ENCODE data around the gene LEMD2.

The LEMD2 gene

DNA sequence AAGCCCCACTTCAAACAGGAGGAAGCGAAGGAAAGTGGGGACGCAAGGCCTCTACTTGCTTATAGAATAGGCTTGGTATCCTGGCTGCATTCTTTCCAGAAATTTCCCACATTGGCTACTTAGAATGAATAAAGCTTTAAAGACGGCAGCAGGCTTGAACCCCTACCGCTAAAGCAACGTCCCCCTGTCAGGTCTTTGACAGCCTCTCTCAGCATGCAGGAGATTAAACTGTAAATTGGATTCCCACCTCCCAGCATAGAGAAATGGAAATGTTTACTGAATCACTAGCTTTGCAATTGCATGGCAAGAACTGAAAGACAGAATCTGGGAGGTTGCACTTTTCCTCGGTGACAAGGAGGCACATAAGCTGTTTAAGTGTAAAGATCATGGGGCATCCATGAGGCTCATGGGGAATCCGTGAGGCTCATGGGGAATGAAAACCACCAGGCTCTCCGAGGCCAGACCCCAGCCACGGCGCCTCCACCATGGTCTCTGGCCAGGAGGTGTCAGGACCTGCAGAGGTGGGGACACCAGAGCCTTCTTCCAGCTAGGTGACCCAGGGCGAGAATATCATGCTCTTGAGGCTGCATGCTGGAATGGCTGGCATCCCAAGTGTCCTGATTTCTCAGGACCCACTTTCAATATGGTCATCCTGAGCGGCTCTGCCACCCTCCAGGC is 10.3 kb downstream of the LEMD2 start:
- Mint-ChIP-seq H3K4me3 (no peak overlapping the region), H3K4me1 (ENCODE audit: low read depth) (no peaks in the 10 kb centered on the region), H3K9me3 (no peaks in the 10 kb centered on the region), H3K36me3 (ENCODE audit: low read depth) (peaks cover 100% of the 10 kb centered on the region), H3K27ac (no peak overlapping the region), H3K27me3 (no peaks in the 10 kb centered on the region)
- intact Hi-C loops (cut with micrococcal nuclease), result no loop called here

DNA sequence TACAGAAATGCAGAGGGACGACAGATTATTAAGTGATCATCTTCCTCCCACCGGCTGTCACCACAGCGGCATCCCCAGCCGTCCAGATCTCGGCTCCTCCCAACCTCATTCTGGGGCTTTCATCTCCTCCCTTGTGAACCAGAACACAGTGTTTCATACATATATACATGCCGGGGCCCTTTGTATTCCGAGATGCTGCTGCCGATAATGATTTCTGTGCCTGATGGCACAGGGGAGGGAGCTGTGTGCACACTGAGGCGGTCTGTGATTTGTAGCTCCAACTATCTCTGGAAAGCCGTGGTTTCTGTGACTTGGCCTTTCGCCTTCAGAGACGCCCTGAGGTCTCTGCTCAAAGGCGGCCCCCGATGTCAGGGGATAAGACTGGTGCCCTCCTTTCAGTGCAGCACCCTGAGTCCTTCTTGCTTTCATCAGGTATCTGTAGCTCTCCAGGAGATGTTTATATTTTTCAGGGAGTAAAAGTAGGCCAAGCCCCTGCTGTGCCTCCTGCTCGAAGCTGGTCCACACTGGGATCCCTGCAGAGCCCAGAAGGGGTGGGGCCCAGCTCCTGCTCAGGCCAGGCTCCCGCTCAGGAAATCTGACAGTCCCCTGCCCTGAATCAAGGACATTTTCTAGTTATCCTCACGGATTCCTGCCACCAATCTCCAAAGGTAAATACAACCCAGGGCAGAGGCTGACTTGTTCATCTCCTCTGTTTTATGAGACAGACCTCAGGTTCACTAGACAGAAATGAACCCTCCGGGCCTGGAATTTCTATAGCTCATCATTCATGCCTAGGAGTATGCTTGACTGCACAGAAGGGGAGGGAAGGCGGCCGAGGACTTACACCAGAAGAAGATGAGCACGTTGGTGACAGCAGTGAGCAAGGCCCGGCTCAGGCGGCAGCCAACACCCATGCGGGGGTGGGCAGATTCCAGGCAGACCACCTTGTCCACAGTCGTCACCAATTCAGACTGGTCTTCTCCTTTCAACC is 11.2 kb downstream of the LEMD2 start:
- H3K4me1 Mint-ChIP-seq (ENCODE audit: low read depth), result no peaks in the 10 kb centered on the region
- no peak overlapping the region for H3K27ac Mint-ChIP-seq
- H3K27me3 Mint-ChIP-seq, result no peaks in the 10 kb centered on the region
- H3K9me3 Mint-ChIP-seq, result no peaks in the 10 kb centered on the region
- peaks cover 100% of the 10 kb centered on the region for H3K36me3 Mint-ChIP-seq (ENCODE audit: low read depth)
- H3K4me3 Mint-ChIP-seq, result no peak overlapping the region
- intact Hi-C loops (cut with micrococcal nuclease), result no loop called here

DNA sequence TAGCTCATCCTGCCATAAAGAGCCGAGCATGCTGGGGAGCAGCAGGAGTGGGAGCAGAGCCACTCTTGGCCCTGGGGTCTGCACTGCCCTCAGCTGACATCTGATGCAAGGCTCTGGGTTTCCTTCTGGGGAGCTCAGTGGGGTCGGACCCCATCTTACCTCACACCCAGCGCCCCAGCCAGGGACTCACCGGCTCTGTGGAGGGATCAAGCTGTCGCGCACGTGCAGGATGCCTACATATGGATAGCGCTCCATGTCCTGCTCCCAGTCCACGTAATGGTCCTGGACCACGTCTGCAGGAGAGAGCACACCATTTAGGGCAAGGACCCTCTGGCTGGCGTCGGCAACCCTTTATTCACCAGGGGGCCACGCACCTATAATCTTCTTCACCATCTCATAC is 12.2 kb downstream of the LEMD2 start:
- H3K27ac Mint-ChIP-seq, result no peak overlapping the region
- no peaks in the 10 kb centered on the region for H3K9me3 Mint-ChIP-seq
- no peaks in the 10 kb centered on the region for H3K27me3 Mint-ChIP-seq
- peaks cover 7% of the 10 kb centered on the region for H3K4me1 Mint-ChIP-seq (ENCODE audit: low read depth)
- peaks cover 100% of the 10 kb centered on the region for H3K36me3 Mint-ChIP-seq (ENCODE audit: low read depth)
- intact Hi-C loops (cut with micrococcal nuclease), result no loop called here
- no peak overlapping the region for H3K4me3 Mint-ChIP-seq

DNA sequence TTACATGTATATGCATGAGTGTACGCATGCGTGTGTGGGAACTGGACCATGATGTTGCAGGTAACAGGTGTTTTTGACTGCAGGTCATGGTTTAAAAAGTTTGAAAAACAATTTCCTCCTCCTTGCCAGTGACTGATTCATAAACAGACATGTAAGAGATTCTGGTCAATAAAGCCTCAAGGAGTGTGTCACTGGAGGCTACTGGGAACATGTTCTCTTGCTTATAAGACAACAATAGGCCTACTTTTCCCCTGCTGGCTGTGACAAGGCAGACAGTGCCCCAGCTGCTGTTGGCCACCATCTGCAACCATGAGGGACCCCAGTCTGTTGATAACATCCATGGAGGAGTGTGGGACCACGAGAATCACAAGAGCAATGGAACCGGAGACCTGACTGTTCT is 12.7 kb downstream of the LEMD2 start:
- no peaks in the 10 kb centered on the region for H3K27me3 Mint-ChIP-seq
- H3K36me3 Mint-ChIP-seq (ENCODE audit: low read depth), result peaks cover 96% of the 10 kb centered on the region
- no peak overlapping the region for H3K27ac Mint-ChIP-seq
- H3K4me1 Mint-ChIP-seq (ENCODE audit: low read depth), result peaks cover 13% of the 10 kb centered on the region
- intact Hi-C loops (cut with micrococcal nuclease), result no loop called here
- no peak overlapping the region for H3K4me3 Mint-ChIP-seq
- no peaks in the 10 kb centered on the region for H3K9me3 Mint-ChIP-seq

DNA sequence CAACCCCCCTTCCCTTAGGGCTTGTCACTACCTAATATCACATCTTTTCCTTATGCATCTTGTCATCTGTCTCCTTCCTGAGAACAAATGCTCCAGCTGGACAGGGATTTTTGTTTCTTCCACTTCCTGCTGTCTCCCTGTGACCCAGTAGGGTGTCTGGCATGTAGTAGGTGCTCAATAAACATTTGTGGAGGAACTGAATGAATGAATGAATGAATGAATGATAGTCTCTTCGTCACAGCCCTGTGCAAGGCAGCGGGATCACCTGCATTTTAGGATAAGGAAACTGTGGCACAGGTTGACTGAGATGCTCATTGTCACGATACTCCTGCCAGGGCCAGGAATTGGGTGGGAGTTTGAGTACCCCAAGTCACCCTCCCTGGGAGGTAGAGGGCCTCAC is 14.2 kb downstream of the LEMD2 start:
- intact Hi-C loops (cut with micrococcal nuclease), result no loop called here
- Mint-ChIP-seq H3K4me1 (ENCODE audit: low read depth) (peaks cover 14% of the 10 kb centered on the region), H3K9me3 (no peaks in the 10 kb centered on the region), H3K27me3 (peaks cover 12% of the 10 kb centered on the region), H3K4me3 (no peak overlapping the region), H3K27ac (no peak overlapping the region), H3K36me3 (ENCODE audit: low read depth) (peaks cover 82% of the 10 kb centered on the region)

DNA sequence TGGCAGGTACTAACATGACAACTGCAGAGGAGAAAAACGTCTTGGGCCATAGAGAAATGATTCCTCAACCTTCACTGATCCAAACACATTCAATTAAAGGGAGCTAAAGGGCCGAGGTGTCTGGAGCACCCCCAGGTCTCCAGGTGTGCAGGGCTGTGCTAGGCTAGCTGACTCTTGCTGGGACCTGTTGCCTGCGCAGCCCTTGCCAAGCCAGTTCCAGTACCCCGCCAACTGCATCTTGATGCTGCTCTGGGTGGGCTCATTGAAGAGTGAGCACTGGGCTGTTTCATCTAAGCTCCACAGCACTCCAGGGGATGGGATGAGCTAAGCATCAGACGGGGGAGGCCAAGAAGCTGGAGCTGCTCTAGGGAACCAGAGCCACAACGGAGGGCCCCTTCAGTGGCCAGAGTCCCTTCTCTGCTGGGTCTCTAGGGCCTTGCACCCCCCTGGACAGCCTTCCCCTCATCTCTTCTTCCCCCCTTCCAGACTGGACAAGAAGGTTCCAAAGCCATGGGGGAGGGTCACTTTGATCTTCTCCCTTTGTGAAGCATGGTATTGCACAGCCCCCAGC is 15.9 kb downstream of the LEMD2 start:
- H3K27me3 Mint-ChIP-seq, result peaks cover 17% of the 10 kb centered on the region
- H3K27ac Mint-ChIP-seq, result no peak overlapping the region
- intact Hi-C loops (cut with micrococcal nuclease), result no loop called here

DNA sequence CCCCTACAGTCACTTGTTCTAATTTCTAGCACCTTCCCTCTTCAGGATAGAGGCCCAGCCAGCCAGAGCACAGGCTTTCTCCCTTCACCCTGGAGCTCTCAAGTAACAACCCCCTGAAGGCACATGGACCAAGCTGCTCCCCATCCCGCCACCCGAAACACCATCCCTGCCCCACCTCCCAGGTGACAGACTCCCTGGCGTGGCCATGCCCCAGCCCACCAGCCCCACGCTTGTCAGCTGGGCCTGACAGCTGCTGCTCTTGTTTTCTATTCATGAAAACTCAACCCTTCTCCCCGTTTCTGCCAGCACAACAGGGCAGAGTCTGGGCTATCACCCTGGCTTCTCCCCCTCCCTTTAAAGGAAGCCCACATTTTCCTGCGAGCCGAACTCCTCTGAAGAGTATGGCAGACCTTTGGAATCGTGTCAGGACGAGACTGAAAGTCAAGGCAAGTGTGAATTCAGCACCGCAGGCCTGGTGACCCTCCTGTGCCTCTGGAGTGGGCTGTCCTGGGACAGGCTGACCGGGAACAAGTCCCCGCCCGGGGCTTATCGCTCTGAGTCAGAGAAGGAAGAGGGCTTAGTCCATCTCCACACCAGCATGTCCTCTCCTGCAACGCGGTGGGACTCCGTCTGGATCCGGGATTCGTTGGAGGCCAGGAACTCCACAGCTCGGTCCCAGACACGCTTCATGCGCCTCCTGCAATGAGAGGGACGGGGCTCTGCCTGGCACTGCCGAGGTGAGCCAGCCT is 16.7 kb downstream of the LEMD2 start:
- Mint-ChIP-seq H3K9me3 (no peaks in the 10 kb centered on the region), H3K4me1 (ENCODE audit: low read depth) (peaks cover 14% of the 10 kb centered on the region), H3K27ac (no peak overlapping the region), H3K4me3 (no peak overlapping the region), H3K36me3 (ENCODE audit: low read depth) (peaks cover 57% of the 10 kb centered on the region), H3K27me3 (peaks cover 18% of the 10 kb centered on the region)
- intact Hi-C loops (cut with micrococcal nuclease), result no loop called here

More for the DNA sequence above, 15.9 kb downstream of the LEMD2 start:
- Mint-ChIP-seq H3K9me3 (no peaks in the 10 kb centered on the region), H3K4me3 (no peak overlapping the region), H3K4me1 (ENCODE audit: low read depth) (peaks cover 14% of the 10 kb centered on the region), H3K36me3 (ENCODE audit: low read depth) (peaks cover 64% of the 10 kb centered on the region)

DNA sequence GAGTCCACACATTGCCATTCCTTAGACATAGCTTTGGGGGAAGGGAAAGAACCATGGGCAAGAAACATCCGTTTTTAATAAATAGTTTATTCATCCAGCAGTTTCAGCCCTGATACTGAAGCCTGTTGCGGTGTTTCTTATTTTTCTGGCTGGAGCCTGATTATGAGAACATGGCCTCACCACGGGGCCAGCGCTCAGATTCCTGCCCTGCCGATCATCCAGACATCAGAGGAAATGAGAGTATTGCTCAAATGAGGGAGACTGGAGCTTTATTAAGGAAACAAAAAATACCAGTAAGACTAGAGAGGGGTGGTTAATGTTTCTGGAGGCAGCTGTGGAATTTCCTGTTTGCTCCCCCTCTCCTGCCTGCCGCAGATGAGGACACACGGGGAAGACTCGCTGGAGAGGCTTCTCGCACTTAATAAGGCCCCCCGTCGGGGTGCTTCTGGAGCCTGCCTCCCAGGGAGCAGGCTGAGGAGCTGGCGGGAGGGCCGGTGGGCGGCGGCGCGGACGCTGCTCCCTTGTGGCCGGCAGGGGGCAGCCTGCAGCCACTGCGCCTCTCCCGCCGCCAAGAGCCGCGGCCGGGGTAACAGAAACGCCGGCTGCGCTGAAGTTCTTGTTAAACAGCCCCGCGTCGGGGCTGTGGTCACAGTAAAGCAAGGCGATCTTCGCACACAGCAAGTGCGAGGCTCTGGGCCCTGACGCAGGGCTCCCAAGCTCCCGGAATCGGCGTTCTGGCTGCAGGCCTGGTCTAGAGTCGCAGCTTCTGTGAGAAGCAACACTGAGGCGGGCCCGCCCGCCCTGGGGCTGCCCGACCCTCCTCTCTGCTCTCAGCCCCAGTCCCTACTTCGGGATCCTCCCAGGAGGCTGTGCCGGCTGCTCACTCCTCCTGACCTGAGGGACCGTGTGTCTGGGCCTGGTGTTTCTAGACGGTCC is 17.5 kb downstream of the LEMD2 start:
- intact Hi-C loops (cut with micrococcal nuclease), result no loop called here
- Mint-ChIP-seq H3K9me3 (no peaks in the 10 kb centered on the region), H3K4me1 (ENCODE audit: low read depth) (peaks cover 14% of the 10 kb centered on the region), H3K27me3 (peaks cover 21% of the 10 kb centered on the region), H3K4me3 (no peak overlapping the region), H3K36me3 (ENCODE audit: low read depth) (peaks cover 48% of the 10 kb centered on the region), H3K27ac (no peak overlapping the region)

DNA sequence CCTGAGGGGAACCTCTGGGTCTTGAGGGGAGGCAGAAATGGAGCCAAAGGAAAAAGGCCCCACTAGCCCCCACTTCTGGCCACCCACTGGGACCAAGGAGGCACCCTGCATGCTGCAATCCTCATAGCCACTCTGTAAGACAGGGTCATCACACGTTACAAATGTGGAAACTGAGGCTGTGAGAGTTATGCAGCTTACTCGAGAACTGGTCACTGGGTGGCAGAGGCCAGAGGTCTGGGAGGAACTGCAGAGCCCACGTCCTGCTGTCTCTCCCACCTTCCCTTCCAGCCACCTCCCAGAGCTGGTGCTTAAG is 18.1 kb downstream of the LEMD2 start:
- Mint-ChIP-seq H3K4me1 (ENCODE audit: low read depth) (peaks cover 14% of the 10 kb centered on the region), H3K4me3 (no peak overlapping the region), H3K9me3 (no peaks in the 10 kb centered on the region), H3K36me3 (ENCODE audit: low read depth) (peaks cover 42% of the 10 kb centered on the region), H3K27me3 (peaks cover 23% of the 10 kb centered on the region), H3K27ac (no peak overlapping the region)
- intact Hi-C loops (cut with micrococcal nuclease), result no loop called here

DNA sequence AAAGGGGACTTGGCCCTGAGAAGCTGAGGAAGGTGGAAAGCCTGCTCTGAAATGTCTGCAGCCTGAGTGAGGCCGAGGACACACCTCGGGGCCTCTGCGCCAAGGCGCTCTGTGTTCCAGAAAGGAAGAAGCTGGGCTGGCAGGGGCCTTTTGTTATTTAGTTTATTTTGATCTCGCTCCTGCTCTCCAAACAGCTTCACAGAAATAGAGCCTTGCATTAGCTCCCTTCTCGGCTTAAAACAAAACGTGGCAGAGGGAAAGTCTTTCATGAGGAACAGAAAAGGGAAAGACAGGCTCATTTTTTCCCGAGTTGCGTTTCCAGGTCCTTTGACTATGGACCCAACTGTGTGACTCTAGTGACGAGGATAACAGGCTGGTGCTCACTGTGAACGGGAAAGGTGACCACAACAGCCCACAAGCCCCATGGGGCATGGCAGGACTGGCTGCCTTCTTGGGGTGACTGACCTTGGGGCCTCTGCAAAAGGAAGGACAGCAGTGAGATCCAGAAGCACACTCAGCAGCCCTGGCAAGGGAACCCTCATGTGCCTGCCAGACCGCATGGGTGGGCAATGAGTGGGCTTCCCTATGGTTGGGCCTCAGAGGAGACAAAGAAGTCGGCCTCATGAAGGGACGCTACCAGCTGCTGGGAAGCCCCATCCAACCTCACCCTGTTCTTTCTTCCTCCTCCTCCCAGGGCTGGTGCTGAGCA is 18.7 kb downstream of the LEMD2 start:
- Mint-ChIP-seq H3K27ac (no peak overlapping the region), H3K4me1 (ENCODE audit: low read depth) (peaks cover 14% of the 10 kb centered on the region), H3K4me3 (no peak overlapping the region), H3K36me3 (ENCODE audit: low read depth) (peaks cover 37% of the 10 kb centered on the region), H3K27me3 (peaks cover 23% of the 10 kb centered on the region), H3K9me3 (no peaks in the 10 kb centered on the region)
- intact Hi-C loops (cut with micrococcal nuclease), result no loop called here

DNA sequence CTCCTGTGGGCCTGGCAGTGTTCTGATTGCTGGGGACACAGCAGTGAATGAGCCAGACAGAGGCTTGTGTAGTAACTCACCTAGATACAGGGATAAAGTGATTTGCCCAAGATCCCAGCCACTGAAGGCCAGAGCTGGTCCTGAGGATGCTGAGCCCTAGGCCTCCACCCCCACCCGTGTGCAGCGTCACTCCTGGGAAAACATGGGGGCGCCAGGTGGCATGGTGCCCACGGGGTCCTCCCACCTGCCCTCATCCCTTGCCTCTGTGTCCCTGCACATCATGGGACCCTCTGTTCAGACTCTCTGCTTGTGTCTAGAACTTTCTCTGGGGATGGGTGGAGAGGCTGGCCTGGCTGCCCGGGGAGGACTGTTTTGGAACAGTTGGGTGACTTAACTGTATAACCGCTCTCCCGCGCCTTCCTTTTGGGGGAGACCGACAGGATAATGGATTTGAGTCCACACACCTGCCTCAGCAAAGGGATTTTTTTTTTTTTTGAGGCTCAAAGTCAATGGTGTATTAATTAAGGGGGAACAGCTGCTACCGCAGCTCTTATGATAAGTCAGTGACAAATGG is 19.6 kb downstream of the LEMD2 start:
- intact Hi-C loops (cut with micrococcal nuclease), result loop anchor here (2.0 kb wide), 1 partner anchor 257 kb away; no protein-coding TSS in a partner anchor
- H3K4me1 Mint-ChIP-seq (ENCODE audit: low read depth), result peaks cover 14% of the 10 kb centered on the region
- H3K27me3 Mint-ChIP-seq, result peaks cover 23% of the 10 kb centered on the region
- no peak overlapping the region for H3K4me3 Mint-ChIP-seq
- no peaks in the 10 kb centered on the region for H3K9me3 Mint-ChIP-seq
- peaks cover 28% of the 10 kb centered on the region for H3K36me3 Mint-ChIP-seq (ENCODE audit: low read depth)
- H3K27ac Mint-ChIP-seq, result no peak overlapping the region

DNA sequence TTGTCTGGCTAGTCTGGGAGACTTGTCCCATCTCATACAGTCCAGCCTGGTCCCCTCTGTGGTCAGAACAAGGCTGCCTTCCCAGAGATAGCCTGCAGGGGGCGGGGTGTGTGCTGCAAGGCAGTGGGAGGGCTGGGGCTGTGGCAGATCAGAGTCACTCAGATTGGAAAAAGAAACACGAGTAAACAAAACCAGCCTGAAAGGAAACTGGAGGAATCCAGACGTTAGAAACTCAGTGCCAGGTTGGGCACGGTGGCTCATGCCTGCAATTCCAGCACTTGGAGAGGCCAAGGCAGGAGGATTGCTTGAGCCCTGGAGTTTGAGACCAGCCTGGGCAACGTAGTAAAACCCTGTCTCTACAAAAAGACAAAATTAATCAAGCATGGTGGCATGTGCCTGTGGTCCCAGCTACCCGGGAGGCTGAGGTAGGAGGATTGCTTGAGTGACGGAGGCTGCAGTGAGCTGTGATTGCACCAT is 20.2 kb downstream of the LEMD2 start:
- Mint-ChIP-seq H3K36me3 (ENCODE audit: low read depth) (peaks cover 21% of the 10 kb centered on the region), H3K27ac (no peak overlapping the region), H3K4me1 (ENCODE audit: low read depth) (peaks cover 14% of the 10 kb centered on the region), H3K27me3 (peaks cover 23% of the 10 kb centered on the region), H3K9me3 (no peaks in the 10 kb centered on the region), H3K4me3 (no peak overlapping the region)
- intact Hi-C loops (cut with micrococcal nuclease), result loop anchor here (1.0 to 2.0 kb wide), 2 partner anchors 258 to 386 kb away; no protein-coding TSS in a partner anchor

Measured in dendritic cell treated with granulocyte-macrophage colony-stimulating factor and Interleukin-4, amounts not matched to agents 40 ng/mL and 50 ng/mL, for 4 days (primary cell).